GM12891 (cell line): ENCODE data around the gene USF3. TPM values are rescaled to one million over a fixed set of nuclear protein-coding genes. Genes with fewer than 3 reads are reported as not detected.
A peak's percentile ranks its signal among the peaks of the same experiment; 100 is the strongest.

Source experiments
- DNase-seq: peaks from one replicate; pipeline ENCODE4 v3.0.0; 2011; ENCODE audit warnings: low spot score; ENCODE audit not compliant: insufficient read length
- FAIRE-seq: peaks from 2 replicates; lab custom pipeline; 2011; peaks lifted over from hg19 to GRCh38; lab: Jason Lieb, UNC
- PAX5 ChIP-seq: IDR thresholded peaks from 2 replicates; pipeline ENCODE4 v1.6.1; 2011; ENCODE audit warnings: low read length, moderate library complexity, mild to moderate bottlenecking; ENCODE audit not compliant: insufficient read depth, severe bottlenecking
- POLR2A ChIP-seq: IDR thresholded peaks from 2 replicates; pipeline ENCODE4 v1.6.1; 2011; ENCODE audit warnings: low read depth, low read length, control low read depth
- POLR2AphosphoS5 ChIP-seq: IDR thresholded peaks from 2 replicates; pipeline ENCODE4 v1.6.1; 2011; ENCODE audit warnings: low read depth, low read length, control low read depth
- POU2F2 ChIP-seq: IDR thresholded peaks from 2 replicates; pipeline ENCODE4 v1.6.1; 2011; ENCODE audit warnings: low read depth, mild to moderate bottlenecking, control low read depth, low read length, moderate library complexity
- SPI1 ChIP-seq: IDR thresholded peaks from 2 replicates; pipeline ENCODE4 v1.6.1; 2011; ENCODE audit warnings: low read depth, low read length, control low read depth
- TAF1 ChIP-seq: IDR thresholded peaks from 2 replicates; pipeline ENCODE4 v1.6.1; 2011; ENCODE audit warnings: low read depth, low read length, control low read depth
- polyA plus RNA-seq: library from polyadenylated mRNA; unstranded; fragments of >200 nt; gene quantifications from one replicate; pipeline ENCODE4 v1.2.1, GENCODE V29; 2012; ENCODE audit warnings: low read depth, missing spikeins, inconsistent platforms; ENCODE audit not compliant: missing spikeins

Gene USF3, protein sequence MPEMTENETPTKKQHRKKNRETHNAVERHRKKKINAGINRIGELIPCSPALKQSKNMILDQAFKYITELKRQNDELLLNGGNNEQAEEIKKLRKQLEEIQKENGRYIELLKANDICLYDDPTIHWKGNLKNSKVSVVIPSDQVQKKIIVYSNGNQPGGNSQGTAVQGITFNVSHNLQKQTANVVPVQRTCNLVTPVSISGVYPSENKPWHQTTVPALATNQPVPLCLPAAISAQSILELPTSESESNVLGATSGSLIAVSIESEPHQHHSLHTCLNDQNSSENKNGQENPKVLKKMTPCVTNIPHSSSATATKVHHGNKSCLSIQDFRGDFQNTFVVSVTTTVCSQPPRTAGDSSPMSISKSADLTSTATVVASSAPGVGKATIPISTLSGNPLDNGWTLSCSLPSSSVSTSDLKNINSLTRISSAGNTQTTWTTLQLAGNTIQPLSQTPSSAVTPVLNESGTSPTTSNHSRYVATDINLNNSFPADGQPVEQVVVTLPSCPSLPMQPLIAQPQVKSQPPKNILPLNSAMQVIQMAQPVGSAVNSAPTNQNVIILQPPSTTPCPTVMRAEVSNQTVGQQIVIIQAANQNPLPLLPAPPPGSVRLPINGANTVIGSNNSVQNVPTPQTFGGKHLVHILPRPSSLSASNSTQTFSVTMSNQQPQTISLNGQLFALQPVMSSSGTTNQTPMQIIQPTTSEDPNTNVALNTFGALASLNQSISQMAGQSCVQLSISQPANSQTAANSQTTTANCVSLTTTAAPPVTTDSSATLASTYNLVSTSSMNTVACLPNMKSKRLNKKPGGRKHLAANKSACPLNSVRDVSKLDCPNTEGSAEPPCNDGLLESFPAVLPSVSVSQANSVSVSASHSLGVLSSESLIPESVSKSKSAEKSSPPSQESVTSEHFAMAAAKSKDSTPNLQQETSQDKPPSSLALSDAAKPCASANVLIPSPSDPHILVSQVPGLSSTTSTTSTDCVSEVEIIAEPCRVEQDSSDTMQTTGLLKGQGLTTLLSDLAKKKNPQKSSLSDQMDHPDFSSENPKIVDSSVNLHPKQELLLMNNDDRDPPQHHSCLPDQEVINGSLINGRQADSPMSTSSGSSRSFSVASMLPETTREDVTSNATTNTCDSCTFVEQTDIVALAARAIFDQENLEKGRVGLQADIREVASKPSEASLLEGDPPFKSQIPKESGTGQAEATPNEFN (N-terminal part only)
- polyA plus RNA-seq: 1.7 TPM

DNA sequence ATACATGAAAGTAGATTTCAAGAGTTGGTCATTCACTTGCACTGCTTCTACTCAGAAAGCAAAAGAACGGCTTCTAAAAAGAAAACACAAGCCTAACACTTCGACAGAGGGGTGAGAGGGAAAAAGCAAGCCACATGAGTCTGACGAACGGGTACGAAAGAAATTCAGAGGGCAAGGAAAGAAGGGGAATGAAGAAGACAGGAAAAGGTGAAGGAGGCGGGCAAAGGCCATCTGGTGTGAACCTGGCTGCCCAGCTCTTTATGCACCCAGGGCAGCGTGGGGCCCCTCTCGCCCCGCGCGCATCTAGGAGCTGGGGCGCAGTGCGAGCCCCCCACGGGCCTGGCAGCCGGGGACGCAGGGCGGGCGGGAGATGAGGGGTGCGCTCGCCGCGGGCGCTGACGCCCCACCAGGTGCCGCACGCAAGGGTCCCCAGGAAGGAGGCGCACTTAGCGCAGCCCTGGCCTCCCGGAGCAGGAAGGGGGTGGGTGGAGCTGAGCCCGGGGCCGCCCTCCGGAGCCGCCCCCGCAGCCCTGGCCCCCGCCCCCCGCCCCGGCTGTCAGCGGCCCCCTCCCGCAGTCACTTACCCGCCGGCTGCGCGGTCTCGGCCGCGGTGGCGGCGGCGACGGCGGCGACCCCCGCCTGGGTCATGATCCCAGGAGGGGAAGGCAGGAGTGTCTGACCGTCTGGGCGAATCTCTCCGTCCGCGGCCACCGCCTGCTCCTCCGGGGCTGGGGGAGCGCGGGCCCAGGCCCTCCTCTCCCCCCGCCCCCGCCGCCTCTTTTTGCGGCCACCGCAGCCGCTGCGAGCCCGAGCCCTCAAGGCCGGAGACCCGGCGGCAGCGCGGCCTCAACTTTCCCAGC is at the start of gene USF3:
Gene USF3 (minus strand): TSS at position 857 of the 860 bp plus-strand sequence. CDS start 21,764 bp downstream, outside the sequence.
- FAIRE-seq: no peak
- TF ChIP-seq PAX5: no peak
- TF ChIP-seq POLR2AphosphoS5: peak; percentile 50; the same call in 1 of the 2 replicates
- no peak for TF ChIP-seq POU2F2
- TF ChIP-seq SPI1: no peak
- TF ChIP-seq TAF1: no peak
- 0 out of 2 replicates have a peak, but pooled peaks have one; percentile 45 for TF ChIP-seq POLR2A
- peak; percentile 81 for DNase-seq

DNA sequence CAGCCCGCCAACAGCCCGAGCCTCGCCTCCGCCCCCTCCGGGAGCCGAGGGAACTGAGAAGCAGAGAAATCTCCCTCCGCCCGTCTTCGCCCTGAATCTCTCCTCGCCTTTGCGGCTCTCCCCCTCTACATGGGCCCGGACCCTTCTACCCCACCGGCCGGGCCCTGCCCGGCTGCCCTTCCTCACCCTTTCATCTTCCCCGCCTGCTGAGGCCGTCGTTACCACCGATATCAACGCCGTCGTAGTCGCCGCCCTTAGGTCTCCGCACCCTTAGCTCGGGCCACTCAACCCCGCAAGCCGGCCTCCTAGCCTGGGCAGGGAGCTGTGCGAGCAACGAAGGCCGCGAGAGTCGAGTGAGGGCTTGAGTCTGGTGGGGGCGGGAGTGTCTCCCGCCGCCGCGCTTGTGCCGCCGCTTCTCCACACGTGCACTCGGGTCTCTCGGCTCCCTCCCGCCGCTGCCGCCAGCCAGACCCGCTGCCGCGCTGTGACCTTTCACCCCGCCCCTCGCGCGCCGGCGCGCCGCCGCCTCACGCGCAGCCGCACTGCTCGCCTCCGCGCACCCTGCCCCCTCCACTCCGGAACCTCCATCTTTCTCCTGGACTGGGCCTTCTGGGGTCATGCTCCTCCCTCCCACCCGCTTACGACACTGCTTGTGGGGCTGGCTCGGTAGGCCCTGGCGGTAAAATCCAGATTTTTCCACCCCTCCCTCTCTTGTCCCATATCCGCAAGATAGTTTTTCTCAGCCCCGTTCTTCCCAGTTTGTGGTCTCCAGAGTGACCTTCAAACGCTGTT is 49.5 kb upstream of the USF3 start, which contains the start of gene NAA50:
Gene NAA50 (minus strand): TSS at position 494 of the 792 bp plus-strand sequence. CDS start 300 bp downstream, at position 194.
- DNase-seq: peak; percentile 72
- FAIRE-seq: peak; percentile 97
- TF ChIP-seq TAF1 (peak; percentile 62), SPI1 (no peak), POLR2A (peak; percentile 74), POU2F2 (no peak), POLR2AphosphoS5 (peak; percentile 72)

DNA sequence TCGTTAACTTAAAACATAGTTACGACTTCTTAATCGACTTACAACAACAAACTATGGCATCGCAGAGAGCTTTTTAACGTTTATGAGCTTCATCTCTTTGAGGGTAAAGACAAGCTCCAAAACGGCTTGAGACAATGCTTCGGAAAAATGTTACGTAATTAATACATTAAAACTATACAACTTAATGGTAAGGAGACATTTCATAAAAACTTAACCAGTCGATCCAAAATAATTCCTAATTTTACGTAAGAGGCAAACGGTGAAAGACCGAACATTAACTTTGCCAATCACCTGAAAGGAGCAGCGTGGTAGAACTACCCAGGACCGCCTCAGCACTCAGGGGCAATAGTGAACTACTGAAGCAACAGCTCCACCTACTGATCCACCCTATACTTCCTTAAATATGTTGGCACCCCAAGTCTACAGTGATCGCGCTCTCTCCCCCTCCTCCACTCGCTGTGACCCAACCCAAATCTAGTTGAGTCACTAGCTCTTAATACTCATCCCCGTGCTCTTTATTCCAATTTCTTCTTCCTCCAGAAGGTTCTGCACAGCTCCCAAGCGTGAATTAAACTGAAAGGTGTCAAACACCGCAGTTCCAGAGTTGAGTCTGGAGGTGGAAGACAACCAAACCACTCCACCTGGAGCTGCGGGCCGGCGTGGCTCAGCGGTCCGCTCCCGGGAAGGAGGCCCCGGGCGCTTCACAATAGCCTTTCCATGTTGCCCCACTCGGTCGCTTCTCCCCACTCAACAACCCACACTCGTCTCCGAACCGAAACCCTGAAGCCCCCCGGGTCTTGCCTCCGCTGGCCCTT is 48.7 kb upstream of the USF3 start:
- TF ChIP-seq POLR2AphosphoS5: peak; percentile 27; the same call in 1 of the 2 replicates
- peak; percentile 42; the same call in 1 of the 2 replicates for TF ChIP-seq TAF1
- no peak for TF ChIP-seq POLR2A
- 0 out of 2 replicates have a peak, but pooled peaks have one; percentile 31 for TF ChIP-seq POU2F2
- peak; percentile 50 for DNase-seq
- peak; percentile 90 for FAIRE-seq

DNA sequence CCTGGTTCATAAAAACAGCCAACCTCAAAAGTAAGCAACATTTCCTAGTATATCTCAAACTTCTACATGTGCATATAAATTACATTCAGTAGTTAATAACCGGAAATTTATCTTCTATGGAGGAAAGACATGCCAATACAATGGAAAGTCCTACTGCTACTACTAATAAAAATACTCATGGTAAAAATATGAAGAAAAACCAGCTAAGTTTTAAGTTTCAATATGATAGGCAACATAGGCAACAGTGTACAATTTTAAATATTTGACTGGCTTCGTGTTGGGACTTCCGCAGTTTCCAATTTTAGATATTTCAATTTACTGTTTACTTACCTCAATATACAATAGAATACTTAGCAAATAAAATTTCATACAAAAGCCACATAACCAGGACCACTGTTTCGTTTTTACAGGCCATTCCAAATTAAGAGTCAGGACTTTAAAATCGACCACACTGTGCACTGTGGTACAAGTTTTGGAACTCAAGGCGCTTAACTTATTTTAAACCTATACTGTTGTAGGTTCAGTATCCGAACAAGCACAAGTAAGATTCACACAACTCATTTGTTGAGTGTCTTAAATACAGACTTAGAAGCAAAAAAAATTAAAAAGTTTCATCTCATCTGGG is 46.7 kb upstream of the USF3 start:
- no peak for TF ChIP-seq TAF1
- DNase-seq (no peak), FAIRE-seq (no peak)

DNA sequence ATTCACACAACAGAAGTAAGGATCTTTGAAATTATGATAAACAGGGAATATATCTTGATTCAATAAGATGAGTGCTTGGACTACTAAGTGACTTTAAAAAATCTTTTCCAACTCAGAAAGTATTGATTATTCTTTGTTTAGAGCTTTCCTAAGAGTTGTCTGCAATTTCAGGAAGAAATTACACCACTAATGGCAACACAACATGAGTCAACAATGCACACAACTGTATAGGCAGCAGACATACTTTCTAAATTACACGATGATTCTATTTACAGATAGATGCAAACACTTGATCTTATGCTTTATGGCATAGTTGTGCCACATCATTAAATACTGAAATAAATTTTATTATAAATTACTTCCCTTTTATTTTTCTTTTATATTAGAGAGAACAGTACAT is 45.2 kb upstream of the USF3 start:
- TF ChIP-seq SPI1 (no peak), POLR2A (no peak), POU2F2 (no peak), TAF1 (no peak), PAX5 (no peak), POLR2AphosphoS5 (no peak)
- FAIRE-seq (no peak), DNase-seq (no peak)

DNA sequence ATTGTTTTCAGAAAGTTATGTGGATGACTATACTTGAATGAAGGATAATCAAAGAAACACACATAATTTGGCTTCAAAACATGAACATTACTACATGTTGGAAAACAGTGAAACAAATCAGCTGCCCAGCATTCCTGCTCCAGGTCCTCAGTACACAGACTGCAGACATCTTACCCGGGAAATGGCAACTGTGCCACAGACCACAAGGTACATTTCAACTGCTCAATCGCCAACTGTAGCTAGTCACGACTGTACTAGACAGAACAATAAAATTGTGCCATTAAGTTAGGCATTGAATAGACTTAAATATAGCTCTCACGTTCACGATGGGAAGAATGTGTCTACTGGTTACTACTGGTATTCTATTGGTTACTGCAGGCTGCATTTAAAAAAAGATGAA is 44.6 kb upstream of the USF3 start:
- FAIRE-seq (peak; percentile 69), DNase-seq (no peak)
- no peak for TF ChIP-seq TAF1
- TF ChIP-seq POLR2A: no peak
- TF ChIP-seq POU2F2: no peak
- TF ChIP-seq SPI1: no peak
- no peak for TF ChIP-seq PAX5
- TF ChIP-seq POLR2AphosphoS5: no peak

DNA sequence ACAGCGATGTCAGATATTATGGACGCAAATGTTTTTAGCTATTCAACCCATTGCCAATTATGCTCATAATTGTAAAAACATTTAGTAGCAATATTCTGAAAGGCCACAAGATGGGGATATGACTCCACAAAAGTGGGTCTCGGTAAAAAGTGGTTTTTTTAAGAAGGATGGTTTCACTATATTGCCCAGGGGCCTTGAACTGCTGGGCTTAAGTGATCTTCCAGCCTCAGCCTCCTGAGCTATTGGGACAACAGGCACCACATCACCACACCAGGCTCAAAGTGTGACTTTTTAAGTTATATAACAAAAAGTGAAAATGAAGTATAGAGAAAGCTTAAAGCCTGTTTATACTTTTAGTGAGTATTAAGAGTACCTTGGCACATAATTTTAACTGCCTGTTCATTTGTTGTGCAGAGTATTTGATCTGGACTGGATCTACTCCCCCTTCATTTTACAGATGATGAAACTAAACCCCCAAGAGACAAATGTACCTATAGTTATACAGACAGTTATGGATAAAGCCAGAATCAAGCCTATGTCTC is 40.2 kb upstream of the USF3 start:
- FAIRE-seq (peak; percentile 87), DNase-seq (no peak)
- TF ChIP-seq TAF1 (no peak), POLR2AphosphoS5 (no peak), PAX5 (no peak), POU2F2 (no peak), SPI1 (no peak), POLR2A (no peak)
